ENCODE results near the gene ERI3. TPM values are rescaled to one million over a fixed set of nuclear protein-coding genes. Genes with fewer than 3 reads are reported as not detected.

ERI3 gene
- total and polyA plus RNA-seq, 2 of the 4 experiments (the other 2 are of a cell fraction): 56.6 to 70.9 TPM

DNA sequence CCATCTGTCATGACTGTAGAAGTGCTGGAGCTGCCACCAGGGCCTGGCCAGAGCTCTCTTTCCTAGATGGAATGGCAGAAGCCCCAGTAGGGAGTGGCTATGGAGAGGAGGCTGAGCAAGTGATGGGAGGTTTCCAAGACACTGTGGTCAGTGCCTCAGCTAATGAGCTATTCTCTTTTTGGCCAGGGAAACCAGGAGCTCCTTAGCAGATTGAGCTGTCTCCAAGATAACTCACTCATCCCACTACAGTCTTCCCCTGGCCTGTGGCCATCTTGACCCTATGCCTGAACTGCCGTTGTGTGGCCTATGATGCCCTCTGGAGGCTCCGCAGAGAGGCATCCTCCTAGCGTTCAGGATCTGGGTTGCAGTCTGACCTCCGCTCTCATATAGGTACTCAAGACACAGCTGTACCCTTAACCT lies 60.5 kb downstream of the ERI3 start:
- Histone ChIP-seq H3K56ac (ENCODE audit: extremely low read depth, insufficient read depth, low read length) (no peak overlapping the region), H3K9me1 (ENCODE audit: insufficient read depth, low read length) (no peaks in the 10 kb centered on the region; the same call in 1 of the 2 replicates), H4K91ac (ENCODE audit: insufficient read depth, low read depth, low read length) (no peak overlapping the region), H3K79me1 (ENCODE audit: low read depth in 1 of 2, low read length in 2 of 2) (0 out of 4 replicates have a peak, but pooled peaks cover 0 to 3% of the 10 kb centered on the region in 2 experiments), H4K20me1 (ENCODE audit: insufficient read depth, low read length) (no peaks in the 10 kb centered on the region), H3K9me3 (ENCODE audit: control insufficient read depth, insufficient read depth, low read length) (no peaks in the 10 kb centered on the region), H3K18ac (ENCODE audit: low read depth, low read length) (no peak overlapping the region), H3K4me1 (ENCODE audit: control insufficient read depth, insufficient read depth, low read length) (no peaks in the 10 kb centered on the region), H2AK9ac (replicated peaks; ENCODE audit: low read depth, low read length, poor library complexity) (no peak overlapping the region), H2BK5ac (ENCODE audit: low read depth, low read length, poor library complexity, severe bottlenecking) (no peak overlapping the region), H3K23ac (ENCODE audit: low read depth, low read length) (no peak overlapping the region), H3K27me3 (ENCODE audit: control insufficient read depth, insufficient read depth, low read length) (no peaks in the 10 kb centered on the region), H4K8ac (ENCODE audit: low read depth in 2 of 2, low read length in 2 of 2) (no peak overlapping the region), H2BK15ac (ENCODE audit: low read depth, low read length) (no peak overlapping the region), H2AFZ (replicated peaks; ENCODE audit: low read length, poor library complexity) (no peak overlapping the region), H4K5ac (ENCODE audit: low read depth, low read length) (no peak overlapping the region), H2AK5ac (ENCODE audit: low read depth, low read length) (no peak overlapping the region), H2BK20ac (ENCODE audit: low read depth, low read length) (no peak overlapping the region), H3K27ac (ENCODE audit: insufficient read depth, low read length) (no peak overlapping the region), H3K4me3 (ENCODE audit: insufficient read depth, low read depth, low read length) (no peak overlapping the region), H3K14ac (replicated peaks; ENCODE audit: low read depth, low read length) (no peak overlapping the region), H3K9ac (ENCODE audit: low read depth, low read length) (no peak overlapping the region), H3K4me2 (ENCODE audit: low read depth, low read length) (no peak overlapping the region), H3K36me3 (ENCODE audit: control insufficient read depth, insufficient read depth, low read length) (peaks cover 28% of the 10 kb centered on the region), H3K4ac (ENCODE audit: low read depth, low read length) (no peak overlapping the region), H2BK120ac (ENCODE audit: low read depth, low read length) (no peak overlapping the region)
- ChIA-PET POLR2A (ENCODE audit: unreplicated experiment) (no interaction called here), CTCF (interaction anchor here (0.6 to 1.4 kb wide), 4 partner anchors 36 to 502 kb away, joined by 3 to 6 read pairs (median 3); no protein-coding TSS in a partner anchor)
- in situ Hi-C loops (cut with MboI; ENCODE audit: low sequenced_read_pairs) (no loop called here), intact Hi-C loops (cut with micrococcal nuclease) (no loop called here), dilution Hi-C loops (cut with HindIII; ENCODE audit: low sequenced_read_pairs, unreplicated experiment) (no loop called here)
- DNase-seq: peak; percentile 79
- peak; percentile 82 for ATAC-seq (ENCODE audit: low read depth)
- no peak for TF ChIP-seq RFX5 (IDR thresholded peaks at IDR 0.05; ENCODE audit: low read depth, low read length)
- TF ChIP-seq MXI1 (IDR thresholded peaks at IDR 0.05; ENCODE audit: borderline replicate concordance, low read depth, low read length): no peak
- no peak for TF ChIP-seq CHD1 (IDR thresholded peaks at IDR 0.05; ENCODE audit: low read depth, low read length)
- no peak for TF ChIP-seq NFE2L2 (IDR thresholded peaks at IDR 0.05; ENCODE audit: low read depth, low read length)
- TF ChIP-seq CEBPB (IDR thresholded peaks at IDR 0.05; ENCODE audit: low read depth, low read length): no peak
- TF ChIP-seq MAZ (IDR thresholded peaks at IDR 0.05; ENCODE audit: borderline replicate concordance, low read depth, low read length): no peak
- no peak for TF ChIP-seq RCOR1 (IDR thresholded peaks at IDR 0.05; ENCODE audit: insufficient replicate concordance, low read length)
- no peak for TF ChIP-seq POLR2A (IDR thresholded peaks at IDR 0.05; ENCODE audit: low read depth, low read length)
- TF ChIP-seq RAD21 (IDR thresholded peaks at IDR 0.05; ENCODE audit: low read length): peak; percentile 34
- TF ChIP-seq, protein P1, sequence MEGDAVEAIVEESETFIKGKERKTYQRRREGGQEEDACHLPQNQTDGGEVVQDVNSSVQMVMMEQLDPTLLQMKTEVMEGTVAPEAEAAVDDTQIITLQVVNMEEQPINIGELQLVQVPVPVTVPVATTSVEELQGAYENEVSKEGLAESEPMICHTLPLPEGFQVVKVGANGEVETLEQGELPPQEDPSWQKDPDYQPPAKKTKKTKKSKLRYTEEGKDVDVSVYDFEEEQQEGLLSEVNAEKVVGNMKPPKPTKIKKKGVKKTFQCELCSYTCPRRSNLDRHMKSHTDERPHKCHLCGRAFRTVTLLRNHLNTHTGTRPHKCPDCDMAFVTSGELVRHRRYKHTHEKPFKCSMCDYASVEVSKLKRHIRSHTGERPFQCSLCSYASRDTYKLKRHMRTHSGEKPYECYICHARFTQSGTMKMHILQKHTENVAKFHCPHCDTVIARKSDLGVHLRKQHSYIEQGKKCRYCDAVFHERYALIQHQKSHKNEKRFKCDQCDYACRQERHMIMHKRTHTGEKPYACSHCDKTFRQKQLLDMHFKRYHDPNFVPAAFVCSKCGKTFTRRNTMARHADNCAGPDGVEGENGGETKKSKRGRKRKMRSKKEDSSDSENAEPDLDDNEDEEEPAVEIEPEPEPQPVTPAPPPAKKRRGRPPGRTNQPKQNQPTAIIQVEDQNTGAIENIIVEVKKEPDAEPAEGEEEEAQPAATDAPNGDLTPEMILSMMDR (conservative IDR thresholded peaks at IDR 0.05; ENCODE audit: low read depth, low read length): peak; percentile 42
- TF ChIP-seq, protein P2, sequence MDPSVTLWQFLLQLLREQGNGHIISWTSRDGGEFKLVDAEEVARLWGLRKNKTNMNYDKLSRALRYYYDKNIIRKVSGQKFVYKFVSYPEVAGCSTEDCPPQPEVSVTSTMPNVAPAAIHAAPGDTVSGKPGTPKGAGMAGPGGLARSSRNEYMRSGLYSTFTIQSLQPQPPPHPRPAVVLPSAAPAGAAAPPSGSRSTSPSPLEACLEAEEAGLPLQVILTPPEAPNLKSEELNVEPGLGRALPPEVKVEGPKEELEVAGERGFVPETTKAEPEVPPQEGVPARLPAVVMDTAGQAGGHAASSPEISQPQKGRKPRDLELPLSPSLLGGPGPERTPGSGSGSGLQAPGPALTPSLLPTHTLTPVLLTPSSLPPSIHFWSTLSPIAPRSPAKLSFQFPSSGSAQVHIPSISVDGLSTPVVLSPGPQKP (IDR thresholded peaks at IDR 0.05; ENCODE audit: borderline replicate concordance, low read depth, low read length): no peak
- TF ChIP-seq FOS (IDR thresholded peaks at IDR 0.05; ENCODE audit: low read depth, low read length): no peak
- peak; percentile 32 for TF ChIP-seq SMC3 (IDR thresholded peaks at IDR 0.05; ENCODE audit: low read depth, low read length)
- no peak for TF ChIP-seq BHLHE40 (IDR thresholded peaks at IDR 0.05; ENCODE audit: low read depth, low read length)
- TF ChIP-seq, protein P3, sequence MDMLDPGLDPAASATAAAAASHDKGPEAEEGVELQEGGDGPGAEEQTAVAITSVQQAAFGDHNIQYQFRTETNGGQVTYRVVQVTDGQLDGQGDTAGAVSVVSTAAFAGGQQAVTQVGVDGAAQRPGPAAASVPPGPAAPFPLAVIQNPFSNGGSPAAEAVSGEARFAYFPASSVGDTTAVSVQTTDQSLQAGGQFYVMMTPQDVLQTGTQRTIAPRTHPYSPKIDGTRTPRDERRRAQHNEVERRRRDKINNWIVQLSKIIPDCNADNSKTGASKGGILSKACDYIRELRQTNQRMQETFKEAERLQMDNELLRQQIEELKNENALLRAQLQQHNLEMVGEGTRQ (IDR thresholded peaks at IDR 0.05; ENCODE audit: low read depth, low read length): no peak
- 50% methylated on average over 2 of the region's 4 CpGs; no CpG with 5 or more reads in 1 of the 2 experiments for WGBS, 2 experiments (ENCODE audit: extremely low coverage in 2 of 2, insufficient read length in 1 of 2)
- no TSS peak for BruUV-seq (replicated peaks)

Measured in IMR-90 (cell line).